ENCODE measurements around the gene TRIM44.

Gene TRIM44

GRCh38 chr11:35839368-35840161, 177.0 kb downstream of the TRIM44 start:
- no peak overlapping the region for H3K27ac ChIP-seq
- ChIA-PET CTCF (interaction anchor here (0.6 kb wide), 3 partner anchors 39 to 434 kb away, joined by 3 to 6 read pairs (median 5); no protein-coding TSS in a partner anchor), POLR2A (ENCODE audit: low non-redundant PET) (no interaction called here)
- TF ChIP-seq CTCF (conservative IDR thresholded peaks at IDR 0.05; ENCODE audit: low read depth), result no peak
- no peak for DNase-seq (ENCODE audit: low spot score)

GRCh38 chr11:35841733-35842132, 179.2 kb downstream of the TRIM44 start:
- CTCF ChIA-PET, result interaction anchor here (1.4 kb wide), 1 partner anchor 20 kb away, joined by 6 read pairs; no protein-coding TSS in a partner anchor
- POLR2A ChIA-PET (ENCODE audit: low non-redundant PET), result no interaction called here

DNA sequence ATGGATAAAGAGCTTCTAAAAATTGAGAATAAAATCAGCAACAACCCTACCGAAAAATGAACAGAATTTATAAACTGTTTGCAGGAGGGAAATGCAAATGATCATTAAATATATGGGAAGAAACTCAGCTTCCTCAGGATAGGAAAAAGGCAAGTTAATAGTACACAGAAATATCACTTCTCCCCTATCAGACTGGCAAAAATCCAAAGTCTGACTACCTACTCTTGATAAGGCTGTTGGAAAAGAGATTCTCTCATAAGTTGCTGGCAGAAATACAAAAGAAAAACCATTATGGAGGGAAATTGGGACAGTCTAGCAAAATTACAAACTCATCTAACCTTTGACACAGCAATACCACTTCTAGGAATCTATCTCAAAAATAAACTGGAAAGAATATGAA, 180.4 kb downstream of the TRIM44 start:
- ChIA-PET CTCF (no interaction called here), POLR2A (ENCODE audit: low non-redundant PET) (no interaction called here)
- H3K27ac ChIP-seq, result no peak overlapping the region
- no peak for TF ChIP-seq CTCF (conservative IDR thresholded peaks at IDR 0.05; ENCODE audit: low read depth)
- no peak for DNase-seq (ENCODE audit: low spot score)

More at GRCh38 chr11:35841733-35842132, 179.2 kb downstream of the TRIM44 start:
- H3K27ac ChIP-seq, result no peak overlapping the region
- no peak for DNase-seq (ENCODE audit: low spot score)
- no peak for TF ChIP-seq CTCF (conservative IDR thresholded peaks at IDR 0.05; ENCODE audit: low read depth)

GRCh38 chr11:35844579-35844978, 182.0 kb downstream of the TRIM44 start:
- H3K27ac ChIP-seq, result no peak overlapping the region
- TF ChIP-seq CTCF (conservative IDR thresholded peaks at IDR 0.05; ENCODE audit: low read depth), result no peak
- POLR2A ChIA-PET (ENCODE audit: low non-redundant PET), result no interaction called here
- CTCF ChIA-PET, result no interaction called here
- DNase-seq (ENCODE audit: low spot score), result no peak

DNA sequence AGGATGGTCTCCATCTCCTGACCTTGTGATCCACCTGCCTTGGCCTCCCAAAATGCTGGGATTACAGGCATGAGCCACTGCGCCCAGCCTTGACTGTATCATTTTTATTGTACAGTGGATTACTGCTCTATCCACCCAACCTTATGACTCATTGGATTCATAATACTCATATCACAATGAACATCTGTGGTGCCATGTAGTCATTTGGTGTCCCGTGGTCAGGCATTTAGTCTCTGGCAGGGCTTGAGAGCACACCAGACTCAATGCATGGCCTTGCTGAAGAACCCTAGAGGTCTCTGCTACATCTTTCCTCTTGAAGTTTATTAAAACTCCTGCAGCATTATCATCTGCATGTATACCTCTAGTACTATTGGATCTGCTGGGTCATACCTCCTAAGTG, 183.3 kb downstream of the TRIM44 start:
- no peak for TF ChIP-seq CTCF (conservative IDR thresholded peaks at IDR 0.05; ENCODE audit: low read depth)
- ChIA-PET CTCF (no interaction called here), POLR2A (ENCODE audit: low non-redundant PET) (no interaction called here)
- DNase-seq (ENCODE audit: low spot score), result no peak
- H3K27ac ChIP-seq, result no peak overlapping the region

- DNase-seq (ENCODE audit: low spot score), result no peak
- ChIA-PET POLR2A (ENCODE audit: low non-redundant PET) (no interaction called here), CTCF (no interaction called here)
- TF ChIP-seq CTCF (conservative IDR thresholded peaks at IDR 0.05; ENCODE audit: low read depth), result no peak
- H3K27ac ChIP-seq, result no peak overlapping the region
Observed at GRCh38 chr11:35846874-35847273, 184.3 kb downstream of the TRIM44 start.

Measured in RWPE1 (cell line).